ENCODE measurements around the gene FADS1. TPM values are rescaled to one million over a fixed set of nuclear protein-coding genes. Genes with fewer than 3 reads are reported as not detected.
A peak's percentile ranks its signal among the peaks of the same experiment; 100 is the strongest.

The FADS1 gene
- total and polyA plus RNA-seq, 8 donors = 1.8 to 56.5 (median 11.7) TPM; not detected in 1

DNA sequence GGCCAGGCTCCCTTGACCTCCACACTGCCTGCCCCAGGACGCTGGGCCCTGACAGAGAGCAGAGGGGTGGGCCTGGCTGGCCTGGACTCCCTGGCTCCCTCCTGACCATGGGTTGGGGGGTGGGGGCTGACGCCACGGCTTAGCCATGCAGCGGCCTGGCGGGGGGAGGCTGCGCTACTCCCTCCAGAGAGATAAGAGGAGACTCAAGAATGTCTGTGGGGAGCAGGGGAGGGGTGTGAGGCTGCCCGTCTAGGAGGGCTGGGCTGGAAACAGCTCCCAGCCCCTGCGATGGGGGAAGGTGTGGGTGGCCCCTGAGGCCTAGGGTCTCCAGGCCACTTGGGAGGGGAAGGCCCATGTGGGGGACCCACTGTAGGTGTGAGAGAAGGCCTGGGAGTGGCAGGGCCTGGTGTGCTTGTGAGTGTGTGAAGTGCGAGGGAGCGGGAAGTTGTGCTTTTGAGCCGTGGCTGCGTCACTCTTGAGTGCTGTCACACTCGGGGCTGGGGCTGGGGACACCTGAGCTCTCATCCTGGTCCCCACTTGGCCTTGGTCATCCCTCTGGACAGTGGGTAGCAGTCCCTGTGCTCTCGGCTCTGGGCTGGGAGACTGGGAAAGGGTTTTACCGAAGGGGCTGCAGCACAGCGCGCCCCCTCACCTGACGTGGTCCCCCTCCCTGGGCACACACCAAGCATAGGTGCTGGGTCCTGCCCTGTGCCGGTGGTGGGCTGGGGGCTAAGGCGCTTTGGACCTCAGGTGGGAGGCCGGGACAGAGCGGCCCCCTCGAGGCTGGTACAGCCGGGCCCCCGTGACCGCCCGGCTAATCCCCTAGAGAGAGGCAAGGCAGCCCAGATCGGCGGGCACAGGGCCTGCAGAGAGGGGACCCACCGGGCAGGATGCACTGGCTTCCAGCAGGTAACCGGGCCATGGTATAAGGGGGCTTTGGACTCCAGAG is 62.0 kb downstream of the FADS1 start:
- Histone ChIP-seq H3K27ac (peak overlapping the region; percentile 89 to 93 (median 91)), H3K36me3 (no peaks in the 10 kb centered on the region), H3K9me3 (no peaks in the 10 kb centered on the region), H3K4me3 (peak overlapping the region; percentile 50 to 66 (median 59)), H3K27me3 (peaks cover 0 to 30% (median 0%) of the 10 kb centered on the region in 3 donors), H3K4me1 (peaks cover 35 to 52% (median 51%) of the 10 kb centered on the region in 4 donors)
- DNase-seq = peak; percentile 71 to 85
- no peak for TF ChIP-seq POLR2A (IDR thresholded peaks at IDR 0.05)
- TF ChIP-seq EP300 (IDR thresholded peaks at IDR 0.05) = no peak
- TF ChIP-seq, protein P1, sequence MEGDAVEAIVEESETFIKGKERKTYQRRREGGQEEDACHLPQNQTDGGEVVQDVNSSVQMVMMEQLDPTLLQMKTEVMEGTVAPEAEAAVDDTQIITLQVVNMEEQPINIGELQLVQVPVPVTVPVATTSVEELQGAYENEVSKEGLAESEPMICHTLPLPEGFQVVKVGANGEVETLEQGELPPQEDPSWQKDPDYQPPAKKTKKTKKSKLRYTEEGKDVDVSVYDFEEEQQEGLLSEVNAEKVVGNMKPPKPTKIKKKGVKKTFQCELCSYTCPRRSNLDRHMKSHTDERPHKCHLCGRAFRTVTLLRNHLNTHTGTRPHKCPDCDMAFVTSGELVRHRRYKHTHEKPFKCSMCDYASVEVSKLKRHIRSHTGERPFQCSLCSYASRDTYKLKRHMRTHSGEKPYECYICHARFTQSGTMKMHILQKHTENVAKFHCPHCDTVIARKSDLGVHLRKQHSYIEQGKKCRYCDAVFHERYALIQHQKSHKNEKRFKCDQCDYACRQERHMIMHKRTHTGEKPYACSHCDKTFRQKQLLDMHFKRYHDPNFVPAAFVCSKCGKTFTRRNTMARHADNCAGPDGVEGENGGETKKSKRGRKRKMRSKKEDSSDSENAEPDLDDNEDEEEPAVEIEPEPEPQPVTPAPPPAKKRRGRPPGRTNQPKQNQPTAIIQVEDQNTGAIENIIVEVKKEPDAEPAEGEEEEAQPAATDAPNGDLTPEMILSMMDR (IDR thresholded peaks at IDR 0.05) = no peak
- peak in 2 of 3 donors; percentile 21 to 39 for TF ChIP-seq POLR2AphosphoS5 (IDR thresholded peaks at IDR 0.05)
- intact Hi-C loops (cut with DNase I; ENCODE audit: low total_unique reads) = no loop called here
- WGBS, 5 donors = 33 to 60% (median 51%) methylated on average over 15 to 31 of the region's 31 CpGs

DNA sequence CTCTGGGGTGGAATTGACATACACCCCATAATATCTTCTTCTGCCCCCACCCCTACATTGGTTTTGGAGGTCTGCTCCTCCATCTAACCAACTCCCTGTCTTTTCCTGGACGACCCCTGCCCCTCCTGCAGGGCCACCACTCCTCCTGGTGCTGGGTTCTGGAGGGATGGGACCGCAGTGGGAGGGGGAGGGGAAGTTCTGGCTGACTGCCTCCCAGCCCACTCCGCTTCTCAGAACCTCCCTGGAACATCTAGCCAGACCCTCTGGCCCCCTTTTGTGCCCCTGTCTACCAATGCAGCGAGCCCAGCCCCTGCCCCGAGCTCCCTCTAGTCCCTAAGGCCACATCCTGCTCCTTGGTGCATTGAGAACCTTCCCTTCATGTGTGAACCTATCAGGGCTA is 63.1 kb downstream of the FADS1 start:
- H3K36me3 ChIP-seq = no peaks in the 10 kb centered on the region
- H3K4me1 ChIP-seq = peaks cover 29 to 50% (median 41%) of the 10 kb centered on the region in 4 donors
- peak overlapping the region; percentile 50 to 66 (median 59) for H3K4me3 ChIP-seq
- intact Hi-C loops (cut with DNase I; ENCODE audit: low total_unique reads) = no loop called here
- H3K27me3 ChIP-seq = peaks cover 0 to 31% (median 0%) of the 10 kb centered on the region in 3 donors
- H3K27ac ChIP-seq = peak overlapping the region; percentile 89 to 93 (median 91)
- TF ChIP-seq POLR2AphosphoS5 (IDR thresholded peaks at IDR 0.05) (no peak), EP300 (IDR thresholded peaks at IDR 0.05) (no peak), POLR2A (IDR thresholded peaks at IDR 0.05) (no peak)
- TF ChIP-seq, protein P1 (IDR thresholded peaks at IDR 0.05) = no peak
- H3K9me3 ChIP-seq = no peaks in the 10 kb centered on the region
- peak in 1 of 2 donors; percentile 31 for DNase-seq
- WGBS, 5 donors = 30 to 65% (median 45%) methylated on average over 5 of the region's 5 CpGs

DNA sequence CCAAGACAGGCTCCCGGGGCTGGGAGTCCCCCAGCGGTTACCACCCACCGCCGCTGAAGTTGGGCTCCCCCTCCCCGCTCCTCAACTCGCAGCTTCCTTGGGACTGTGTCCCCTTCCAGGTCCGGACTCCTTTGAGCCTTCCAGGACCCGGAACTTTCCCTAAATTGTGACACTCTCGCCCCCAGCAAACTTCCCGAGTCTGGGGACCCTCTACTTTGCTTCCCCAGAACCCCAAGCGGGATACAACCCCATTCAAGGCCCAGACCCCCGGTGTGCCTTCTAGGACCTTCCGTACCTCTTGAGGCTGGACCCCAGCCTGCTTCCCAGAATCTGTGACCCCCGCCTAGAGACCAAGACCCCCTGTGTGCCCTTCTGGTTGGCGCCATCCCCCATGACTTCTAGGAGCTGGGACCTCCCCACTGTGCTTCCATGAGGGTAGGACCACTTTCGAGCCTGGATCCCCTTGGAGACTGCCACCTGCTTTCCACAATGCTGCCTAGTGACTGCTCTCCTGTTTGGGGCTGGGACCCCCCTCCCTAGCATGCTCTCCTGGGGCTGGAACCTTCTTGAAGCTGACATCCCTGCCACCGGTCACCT is 63.8 kb downstream of the FADS1 start:
- Histone ChIP-seq H3K27ac (peak overlapping the region; percentile 89 to 93 (median 91)), H3K27me3 (peaks cover 0 to 25% (median 0%) of the 10 kb centered on the region in 3 donors), H3K9me3 (no peaks in the 10 kb centered on the region), H3K4me1 (peaks cover 25 to 45% (median 36%) of the 10 kb centered on the region in 4 donors), H3K36me3 (no peaks in the 10 kb centered on the region), H3K4me3 (peak overlapping the region; percentile 50 to 66 (median 59))
- peak in 1 of 2 donors; percentile 42 for DNase-seq
- intact Hi-C loops (cut with DNase I; ENCODE audit: low total_unique reads) = no loop called here
- TF ChIP-seq EP300 (IDR thresholded peaks at IDR 0.05) (no peak), POLR2AphosphoS5 (IDR thresholded peaks at IDR 0.05) (no peak), POLR2A (IDR thresholded peaks at IDR 0.05) (no peak)
- TF ChIP-seq, protein P1 (IDR thresholded peaks at IDR 0.05) = no peak
- WGBS, 5 donors = 13 to 29% (median 17%) methylated on average over 16 to 17 of the region's 17 CpGs

Measured in stomach (tissue), 9 donors.